HepG2 (cell line): ENCODE data around the gene TMEFF1.

Source experiments
- HCFC1 ChIP-seq: fragments of 150-350 bp; IDR thresholded peaks from 2 replicates; pipeline ENCODE4 v1.6.1; 2014; ENCODE audit warnings: low read depth, low read length
- MTF2 ChIP-seq: sonication (generic); formaldehyde crosslinking; IDR thresholded peaks from 2 replicates; pipeline ENCODE4 v1.5.0; 2020; ENCODE audit warnings: missing genetic modification reagents, borderline replicate concordance
- ZBTB8A ChIP-seq: sonication (generic); formaldehyde crosslinking; IDR thresholded peaks from 2 replicates; pipeline ENCODE4 v1.4.0; 2020; ENCODE audit warnings: mild to moderate bottlenecking, low read depth, missing genetic modification reagents, borderline replicate concordance

GRCh38 chr9:100472788-100473275 is at the start of gene TMEFF1:
- TF ChIP-seq ZBTB8A (CRISPR knock-in tag) (no peak), HCFC1 (no peak), MTF2 (no peak)
